ENCODE data around the gene INTS12.

DNA sequence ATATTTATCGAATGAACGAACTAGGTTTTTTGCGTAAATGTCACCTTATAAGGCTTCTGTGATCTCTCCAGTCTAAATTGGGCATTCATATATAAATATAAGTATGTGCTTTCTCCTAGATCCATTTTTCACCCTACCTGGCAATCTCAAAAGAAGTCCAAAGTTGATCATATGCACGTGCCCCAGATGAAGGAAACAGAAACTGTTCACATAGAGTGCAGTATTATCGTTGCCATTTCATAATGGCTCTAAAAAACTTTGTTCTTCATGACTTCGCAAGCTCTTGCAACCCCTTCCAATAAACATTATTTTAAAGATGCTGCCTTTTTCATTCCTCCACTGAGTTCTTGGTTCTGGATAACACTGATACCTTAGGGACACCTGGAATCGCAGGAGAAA, 708 bp downstream of the INTS12 start:
- TF ChIP-seq, protein P1, sequence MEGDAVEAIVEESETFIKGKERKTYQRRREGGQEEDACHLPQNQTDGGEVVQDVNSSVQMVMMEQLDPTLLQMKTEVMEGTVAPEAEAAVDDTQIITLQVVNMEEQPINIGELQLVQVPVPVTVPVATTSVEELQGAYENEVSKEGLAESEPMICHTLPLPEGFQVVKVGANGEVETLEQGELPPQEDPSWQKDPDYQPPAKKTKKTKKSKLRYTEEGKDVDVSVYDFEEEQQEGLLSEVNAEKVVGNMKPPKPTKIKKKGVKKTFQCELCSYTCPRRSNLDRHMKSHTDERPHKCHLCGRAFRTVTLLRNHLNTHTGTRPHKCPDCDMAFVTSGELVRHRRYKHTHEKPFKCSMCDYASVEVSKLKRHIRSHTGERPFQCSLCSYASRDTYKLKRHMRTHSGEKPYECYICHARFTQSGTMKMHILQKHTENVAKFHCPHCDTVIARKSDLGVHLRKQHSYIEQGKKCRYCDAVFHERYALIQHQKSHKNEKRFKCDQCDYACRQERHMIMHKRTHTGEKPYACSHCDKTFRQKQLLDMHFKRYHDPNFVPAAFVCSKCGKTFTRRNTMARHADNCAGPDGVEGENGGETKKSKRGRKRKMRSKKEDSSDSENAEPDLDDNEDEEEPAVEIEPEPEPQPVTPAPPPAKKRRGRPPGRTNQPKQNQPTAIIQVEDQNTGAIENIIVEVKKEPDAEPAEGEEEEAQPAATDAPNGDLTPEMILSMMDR (IDR thresholded peaks at IDR 0.05), result no peak
- TF ChIP-seq POLR2AphosphoS5 (IDR thresholded peaks at IDR 0.05; ENCODE audit: low read depth, low read length), result no peak

Data from Panc1 (cell line).